Raji (cell line): ENCODE results near the gene PODN.

Experiments used
- POLR2A ChIP-seq: IDR thresholded peaks from 2 replicates; pipeline ENCODE4 v1.6.1; 2011; ENCODE audit warnings: low read depth, low read length, control low read depth; ENCODE audit not compliant: insufficient read depth

PODN gene

GRCh38 chr1:53076721-53077598 lies 14.9 kb downstream of the PODN start:
- TF ChIP-seq POLR2A: no peak

- no peak for TF ChIP-seq POLR2A
These were observed 15.6 kb downstream of the PODN start for GRCh38 chr1:53077599-53077965.

- no peak for TF ChIP-seq POLR2A
These were observed 16.5 kb downstream of the PODN start for GRCh38 chr1:53078333-53079101.

GRCh38 chr1:53079251-53079650 lies 17.2 kb downstream of the PODN start:
- no peak for TF ChIP-seq POLR2A

- TF ChIP-seq POLR2A: no peak
These were observed 18.0 kb downstream of the PODN start for GRCh38 chr1:53080041-53080440.

GRCh38 chr1:53080769-53081168 lies 18.8 kb downstream of the PODN start:
- TF ChIP-seq POLR2A: no peak

GRCh38 chr1:53081384-53082066 lies 19.5 kb downstream of the PODN start:
- TF ChIP-seq POLR2A: no peak

GRCh38 chr1:53082826-53083455 lies 20.9 kb downstream of the PODN start:
- TF ChIP-seq POLR2A: no peak

GRCh38 chr1:53083636-53084588 lies 21.9 kb downstream of the PODN start:
- no peak for TF ChIP-seq POLR2A

GRCh38 chr1:53084589-53084971 lies 22.6 kb downstream of the PODN start:
- no peak for TF ChIP-seq POLR2A

- no peak for TF ChIP-seq POLR2A
These were observed 23.4 kb downstream of the PODN start for GRCh38 chr1:53085405-53085804.

GRCh38 chr1:53086491-53087070 lies 24.6 kb downstream of the PODN start:
- no peak for TF ChIP-seq POLR2A

- TF ChIP-seq POLR2A: no peak
These were observed 25.6 kb downstream of the PODN start for GRCh38 chr1:53087332-53088285.
